HG03575 (cell line): ENCODE measurements around the gene TRPC5OS.

Source experiments
- ATAC-seq: cut with Tn5 transposase; IDR thresholded peaks from one replicate; pipeline ENCODE4 v1.9.1; 2021; ENCODE audit not compliant: unreplicated experiment, insufficient number of reproducible peaks, low FRiP score; ENCODE audit errors: extremely low read depth

The TRPC5OS gene

DNA sequence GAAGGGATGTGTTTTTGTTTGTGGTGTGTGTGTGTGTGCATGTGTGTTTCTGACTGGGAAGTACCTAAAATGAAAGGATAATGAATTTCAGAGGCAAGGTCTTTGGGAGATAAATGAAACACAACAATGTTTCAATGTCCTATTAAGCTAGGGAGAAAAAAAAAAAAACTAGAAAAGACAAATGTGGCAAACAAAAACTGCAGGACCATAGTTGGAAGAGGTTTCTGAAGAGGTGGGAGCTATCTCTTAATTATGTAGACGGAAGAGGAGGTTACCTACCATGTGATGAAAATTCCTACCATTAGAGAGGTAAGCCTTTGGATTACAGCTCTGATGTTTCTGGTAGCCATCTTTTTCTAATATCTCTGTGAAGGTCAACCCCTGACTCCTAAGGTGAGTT, at the start of gene TRPC5OS:
TSS of gene TRPC5OS (plus strand) at position 301 of the 400 bp plus-strand sequence. CDS start 25,669 bp downstream, outside the sequence.
- no peak for ATAC-seq

DNA sequence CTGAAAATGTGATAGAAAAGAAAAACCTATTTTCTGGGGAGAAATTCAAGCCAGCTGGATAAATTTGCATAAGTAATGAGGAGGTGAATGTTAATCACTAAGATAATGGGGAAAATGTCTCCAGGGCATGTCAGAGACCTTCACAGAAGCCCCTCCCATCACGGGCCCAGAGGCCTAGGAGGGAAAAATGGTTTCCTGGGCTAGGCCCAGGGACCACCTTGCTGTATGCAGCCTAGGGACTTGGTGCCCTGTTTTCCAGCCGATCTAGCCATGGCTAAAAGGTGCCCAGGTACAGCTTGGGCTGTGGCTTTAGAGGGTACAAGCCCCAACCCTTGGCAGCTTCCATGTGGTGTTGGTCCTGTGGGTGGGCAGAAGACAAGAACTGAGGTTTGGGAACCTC, 46.6 kb upstream of the TRPC5OS start:
- ATAC-seq: no peak

DNA sequence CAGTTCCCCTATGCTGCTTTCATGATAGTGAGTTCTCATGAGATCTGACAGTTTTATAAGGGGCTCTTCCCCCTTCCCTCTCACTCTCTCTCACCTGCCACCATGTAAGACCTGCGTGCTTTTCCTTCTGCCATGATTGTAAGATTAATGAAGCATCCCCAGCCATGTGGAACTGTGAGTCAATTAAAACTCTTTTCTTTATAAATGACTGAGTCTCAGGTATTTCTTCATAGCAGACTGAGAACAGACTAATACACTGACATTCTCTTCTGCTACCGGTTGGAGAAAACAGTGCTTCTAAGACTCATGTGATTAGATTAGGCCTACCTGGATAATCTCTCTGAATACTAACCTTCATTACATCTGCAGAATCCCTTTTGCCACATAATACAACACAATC, 45.4 kb upstream of the TRPC5OS start:
- no peak for ATAC-seq

DNA sequence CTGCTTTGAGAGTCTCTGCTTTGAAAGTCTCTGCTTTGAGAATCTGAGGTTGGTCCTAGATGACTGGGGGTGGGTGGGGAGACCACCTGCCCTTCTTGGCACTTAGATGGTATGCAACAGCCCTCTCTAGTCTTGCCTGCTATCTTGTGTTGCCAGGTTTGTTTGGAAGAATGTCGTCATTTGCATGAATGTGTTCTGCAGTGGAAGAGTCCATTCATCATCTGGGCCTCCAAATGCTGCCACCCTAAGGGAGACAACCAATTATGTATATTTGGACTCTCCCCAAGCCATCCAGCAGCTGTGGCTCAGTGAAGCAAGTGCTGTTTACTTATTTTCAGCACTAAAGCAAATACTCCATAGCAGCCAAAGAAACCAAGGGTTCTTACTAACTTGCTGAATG, 44.6 kb upstream of the TRPC5OS start:
- no peak for ATAC-seq

DNA sequence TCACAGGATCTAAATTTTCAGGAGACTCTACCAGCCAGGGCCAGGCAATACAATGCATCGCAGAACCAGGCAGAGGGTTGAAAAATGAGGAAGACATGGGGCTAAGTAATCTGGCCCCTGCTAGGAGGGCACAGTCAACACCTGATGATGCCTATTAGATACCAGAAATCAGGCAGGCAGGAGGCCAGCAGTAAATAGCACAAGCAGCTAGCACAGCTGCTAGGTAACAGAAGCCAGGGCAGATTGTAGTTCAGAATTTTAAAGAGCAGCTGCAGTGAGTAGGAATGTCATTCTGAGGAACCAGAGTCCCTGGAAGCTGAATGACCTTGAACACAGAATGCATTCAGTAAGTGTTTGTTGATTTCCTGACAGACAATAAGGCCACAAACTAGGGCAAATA, 38.8 kb upstream of the TRPC5OS start:
- ATAC-seq: no peak

DNA sequence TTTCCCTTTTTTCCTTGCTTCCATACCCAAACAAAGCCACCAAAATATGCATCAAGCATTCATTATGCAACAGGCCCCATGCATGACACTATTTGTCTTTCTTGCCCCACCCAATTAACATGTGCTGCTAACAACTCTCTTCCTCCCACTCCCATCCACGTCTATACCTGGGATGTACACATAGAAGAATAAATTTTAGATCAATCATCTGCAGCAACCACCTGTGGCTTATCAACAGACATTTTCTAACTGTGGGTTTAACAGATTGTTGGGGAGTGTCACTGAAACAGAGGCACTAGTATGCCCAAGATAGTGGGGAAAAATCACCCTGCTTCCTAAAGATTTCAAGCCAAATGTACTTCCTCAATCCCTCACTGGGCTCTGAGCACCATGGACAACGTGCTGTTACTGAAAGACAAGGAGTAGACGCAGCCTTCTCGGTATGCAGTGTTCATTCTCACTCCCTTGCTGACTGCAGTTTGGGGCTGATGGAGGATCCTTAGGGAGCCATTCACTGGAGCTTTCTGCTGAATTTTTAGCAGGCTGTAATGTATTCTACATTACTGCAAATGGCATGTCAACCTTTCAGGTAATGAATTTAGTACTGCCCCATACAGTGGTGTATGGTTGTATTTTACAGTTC, 28.4 kb upstream of the TRPC5OS start:
- no peak for ATAC-seq

DNA sequence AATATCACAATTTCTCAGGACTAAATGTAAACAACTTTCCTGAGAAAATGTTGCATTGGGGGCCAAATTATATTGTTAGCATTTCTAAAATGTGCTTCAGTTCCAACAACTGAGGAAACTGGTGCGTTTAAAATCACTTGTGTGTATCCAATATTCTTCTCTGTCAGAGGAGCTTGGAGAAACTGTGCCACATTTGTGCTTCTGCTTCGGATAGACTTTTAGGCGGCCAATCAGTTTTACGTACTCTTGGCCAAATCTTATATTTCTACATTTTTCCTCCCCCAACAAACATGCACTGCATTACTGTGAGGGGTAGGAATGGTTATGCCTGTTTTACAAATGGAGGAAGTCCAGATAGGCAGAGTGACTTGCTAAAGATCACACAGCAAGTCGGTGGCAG, 27.4 kb upstream of the TRPC5OS start:
- no peak for ATAC-seq

DNA sequence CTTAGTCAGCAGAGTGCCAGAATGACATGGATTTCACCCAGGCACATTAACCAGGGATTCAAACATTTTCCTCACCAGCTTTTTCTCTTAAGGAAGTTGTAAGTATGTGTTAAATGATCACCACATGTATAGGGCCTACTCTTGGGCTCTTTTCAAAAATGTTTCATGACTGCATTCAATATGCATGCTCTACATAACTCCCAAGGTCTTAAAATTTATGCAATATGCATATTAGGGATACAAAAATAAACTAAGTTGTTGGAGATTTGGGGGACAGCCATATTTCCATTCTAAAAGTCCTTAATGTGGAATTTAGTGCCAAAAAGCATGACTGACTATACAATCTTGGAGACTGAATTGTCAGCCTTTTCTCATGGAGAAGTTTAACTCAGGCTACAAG, 25.0 kb upstream of the TRPC5OS start:
- ATAC-seq: no peak

DNA sequence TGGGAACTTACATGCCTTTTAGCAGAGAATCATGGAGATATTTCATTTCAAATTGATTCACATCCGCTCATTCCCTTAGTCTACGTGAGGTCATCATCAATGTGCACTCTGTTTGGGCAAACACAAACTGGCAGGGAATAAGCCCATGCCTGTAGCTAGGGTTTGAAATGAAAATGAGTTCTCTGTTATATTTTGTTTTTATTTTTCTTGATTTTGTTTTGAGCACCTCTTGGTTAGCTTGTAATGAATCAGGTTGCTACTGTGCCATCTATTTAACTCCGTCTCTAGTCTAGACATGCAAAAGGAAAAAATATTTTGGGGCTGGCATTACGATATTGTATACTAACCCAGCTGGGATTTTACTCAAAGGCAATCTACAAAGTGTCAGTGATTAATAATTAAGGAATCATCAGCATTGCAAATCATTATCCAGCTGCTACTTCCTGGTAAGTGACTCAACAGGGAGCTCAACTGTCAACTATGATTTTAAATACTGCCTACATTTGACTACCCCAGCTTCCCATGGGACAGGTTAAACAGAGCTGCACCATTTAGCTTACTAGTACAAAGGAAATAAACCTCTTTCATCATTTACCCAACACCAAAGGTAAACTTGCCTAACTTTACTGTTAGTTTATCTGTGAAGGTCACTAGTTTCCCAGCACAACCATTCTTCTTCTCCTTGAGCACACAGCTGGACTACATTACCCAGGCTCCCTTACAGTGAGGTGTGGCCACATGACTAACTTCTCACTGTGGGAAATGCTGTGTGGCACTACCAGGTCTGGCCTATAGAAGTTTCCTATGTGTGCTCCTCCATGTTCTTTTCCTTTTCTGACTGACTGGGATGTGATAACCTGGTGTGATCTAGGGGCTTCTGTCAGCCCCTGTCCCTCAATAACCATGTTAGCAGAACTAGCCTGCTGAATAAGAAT, 21.2 kb upstream of the TRPC5OS start:
- ATAC-seq: no peak

DNA sequence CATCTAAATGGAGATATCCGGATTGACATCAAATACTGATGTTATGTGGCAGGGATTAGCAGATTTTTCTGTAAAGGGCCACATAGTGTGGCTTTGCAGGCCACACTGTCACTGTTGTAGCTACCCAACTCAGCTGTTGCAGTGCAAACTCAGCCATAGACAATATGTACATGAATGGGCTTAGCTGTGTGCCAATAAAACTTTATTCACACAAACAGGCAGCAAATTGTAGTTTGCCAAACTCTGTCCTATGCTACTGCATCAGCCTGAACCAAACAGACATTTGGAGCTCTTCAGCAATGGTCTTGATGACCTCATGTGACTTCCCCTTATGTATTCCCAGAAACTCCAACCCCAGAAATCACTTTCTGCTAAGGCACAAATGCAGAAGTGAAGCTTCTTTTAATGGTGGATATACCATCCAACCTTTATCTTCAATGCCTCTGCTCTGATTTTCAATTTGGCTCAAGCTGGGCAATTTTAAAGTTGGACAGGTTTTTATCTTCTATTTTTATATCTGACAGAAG, 18.4 kb upstream of the TRPC5OS start:
- no peak for ATAC-seq

DNA sequence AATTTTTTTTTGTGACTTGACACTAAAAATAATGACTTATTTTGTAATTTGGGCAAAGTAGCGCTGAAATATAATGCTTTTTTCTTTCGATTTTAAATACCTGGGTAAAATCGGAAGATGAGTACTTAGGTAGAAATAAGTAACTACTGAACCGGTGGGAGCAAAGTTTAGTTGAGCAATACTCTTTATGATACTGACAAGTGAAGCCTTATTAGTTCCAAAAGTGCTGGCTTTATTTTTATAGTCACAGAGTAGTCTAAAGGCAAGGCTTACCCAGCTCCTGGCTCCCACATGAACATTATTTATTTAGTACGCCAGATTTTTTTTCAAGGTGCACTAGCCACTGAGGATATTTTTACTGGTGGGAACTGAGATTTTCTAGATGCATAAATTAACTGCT, 14.4 kb upstream of the TRPC5OS start:
- ATAC-seq: no peak

DNA sequence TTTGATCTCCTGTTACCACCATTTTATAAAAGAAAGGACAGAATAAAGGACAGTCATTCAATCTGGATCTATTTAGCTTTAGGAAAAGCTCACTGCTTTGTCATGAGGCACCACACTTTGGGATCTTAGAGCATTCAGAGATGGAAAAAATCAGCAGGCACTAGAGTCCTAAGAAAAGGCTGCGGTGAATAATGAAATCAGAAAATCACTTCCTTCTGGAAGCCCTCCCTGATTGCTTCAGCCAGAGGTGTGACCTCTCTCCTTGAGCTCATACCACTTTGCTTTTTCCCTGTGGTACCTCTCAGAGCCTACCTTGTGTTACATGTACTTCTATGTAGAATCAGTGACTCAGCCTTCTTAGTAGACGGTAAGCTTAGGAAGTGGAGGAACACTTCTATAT, 8.7 kb upstream of the TRPC5OS start:
- ATAC-seq: no peak

DNA sequence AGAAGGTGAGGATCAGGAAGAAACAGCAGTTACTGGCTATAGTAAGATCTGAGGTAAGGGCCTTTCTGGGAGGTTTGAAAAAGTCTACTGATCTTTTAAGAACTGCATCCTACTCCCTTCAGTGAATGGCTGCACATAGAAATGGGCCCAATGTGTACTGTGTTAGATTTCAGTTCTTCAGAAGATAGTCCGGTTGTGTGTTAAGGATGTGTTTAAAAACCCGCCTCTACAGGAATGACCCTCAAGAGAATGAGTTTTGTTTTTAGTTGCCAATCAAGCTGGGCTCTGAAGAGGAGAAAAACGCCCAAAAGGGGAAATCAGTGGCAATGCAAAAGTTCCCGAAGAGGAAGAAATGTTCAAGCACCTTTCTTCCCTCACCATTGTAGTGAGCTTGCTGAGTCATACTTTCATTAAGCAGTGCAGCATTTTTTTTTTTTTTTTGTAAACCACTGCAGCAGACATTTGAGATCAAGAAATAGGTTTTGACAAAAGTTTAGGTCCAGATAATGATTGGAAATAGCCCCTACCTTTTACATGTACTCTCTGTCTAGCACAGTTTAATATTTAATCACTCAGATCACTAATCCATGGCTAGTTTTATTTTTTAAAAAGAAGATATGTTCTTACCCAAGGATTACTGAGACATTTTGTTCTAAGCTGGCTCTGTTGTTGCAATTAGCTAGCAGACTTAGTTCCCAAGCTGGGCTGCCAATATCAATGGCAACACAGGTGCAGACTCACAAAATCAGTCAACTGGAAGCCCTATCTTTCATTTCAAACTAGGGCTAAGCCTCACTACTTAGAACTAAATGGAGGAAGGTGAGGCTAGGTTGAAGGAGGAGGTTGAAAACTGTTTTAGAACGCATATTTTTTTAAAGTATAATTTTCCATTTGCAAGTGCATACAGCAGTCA, 7.0 kb upstream of the TRPC5OS start:
- ATAC-seq: peak; percentile 46

DNA sequence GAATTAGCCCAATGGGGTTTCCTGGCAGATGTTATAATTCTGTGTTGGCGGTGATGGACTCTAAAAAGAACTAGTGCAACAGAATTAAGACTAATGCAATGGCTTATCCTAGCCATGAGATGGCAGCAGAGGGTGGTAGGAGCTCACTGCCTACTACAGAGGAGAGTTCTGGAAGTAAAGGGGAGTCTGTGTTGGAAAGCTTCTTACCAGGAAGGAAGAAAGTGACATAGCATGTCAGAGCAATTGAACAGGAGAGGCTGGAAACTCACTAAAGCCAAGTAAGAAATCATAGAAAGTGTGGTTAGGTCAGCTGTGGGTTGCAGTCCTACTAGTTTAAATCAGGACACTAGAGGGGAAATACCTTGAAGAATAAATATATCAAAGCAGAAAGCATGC, 6.3 kb upstream of the TRPC5OS start:
- ATAC-seq: peak; percentile 74

DNA sequence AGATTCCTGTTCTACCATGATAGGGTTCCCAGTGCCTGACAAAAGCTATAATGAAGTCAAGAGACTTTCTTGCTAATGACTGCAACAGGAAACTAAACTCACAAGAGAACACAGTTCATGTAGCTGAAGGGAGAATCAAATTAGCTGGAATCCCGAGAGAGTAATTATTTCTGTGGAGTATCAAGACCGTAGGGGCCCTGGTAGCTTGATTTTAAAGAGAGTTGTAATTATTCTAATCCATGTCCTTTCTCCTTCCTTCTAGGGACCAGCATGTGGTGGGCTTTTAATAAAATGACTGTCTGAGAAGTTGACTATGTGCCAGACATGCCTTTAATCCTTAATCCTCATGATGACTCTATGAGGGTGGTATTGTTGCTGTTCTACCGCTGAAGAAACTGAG, 1.7 kb upstream of the TRPC5OS start:
- no peak for ATAC-seq

DNA sequence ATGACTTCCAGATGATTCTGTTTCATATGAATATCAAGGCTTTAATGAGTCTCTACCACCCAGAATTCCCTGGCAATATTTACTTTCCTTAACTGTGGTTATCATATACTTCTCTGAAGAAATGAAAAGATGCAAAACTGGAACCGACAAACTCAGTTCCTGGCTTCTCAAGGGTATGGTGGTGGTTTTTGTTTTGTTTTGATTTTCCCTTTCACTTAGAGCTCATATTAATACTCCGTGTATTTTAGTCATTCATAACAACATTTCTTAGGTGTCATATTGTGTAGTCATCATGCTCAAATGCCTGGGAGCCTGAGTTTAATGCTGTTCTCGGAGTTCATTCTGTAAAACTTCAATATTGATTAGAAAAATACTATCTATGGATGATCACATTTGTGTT, 665 bp downstream of the TRPC5OS start:
- no peak for ATAC-seq

DNA sequence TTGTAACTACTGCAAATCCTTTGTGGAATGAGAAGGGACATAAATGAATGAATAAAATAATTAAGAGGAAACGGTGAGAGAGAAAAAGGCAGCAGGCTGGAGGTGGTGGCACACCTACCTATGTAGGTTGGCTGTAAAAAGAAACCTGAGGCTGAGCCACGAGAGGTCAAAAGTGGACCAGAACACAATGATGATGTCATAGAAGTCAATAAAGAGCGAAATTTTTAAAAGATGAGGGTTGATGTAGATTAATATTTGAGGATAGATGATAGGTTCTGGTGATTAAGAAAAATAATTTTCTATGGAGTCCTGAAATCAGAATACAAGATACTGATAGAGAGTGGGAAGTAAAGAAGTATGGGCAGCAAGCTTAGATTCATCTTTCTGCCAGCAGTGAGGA, 1.7 kb downstream of the TRPC5OS start:
- no peak for ATAC-seq

DNA sequence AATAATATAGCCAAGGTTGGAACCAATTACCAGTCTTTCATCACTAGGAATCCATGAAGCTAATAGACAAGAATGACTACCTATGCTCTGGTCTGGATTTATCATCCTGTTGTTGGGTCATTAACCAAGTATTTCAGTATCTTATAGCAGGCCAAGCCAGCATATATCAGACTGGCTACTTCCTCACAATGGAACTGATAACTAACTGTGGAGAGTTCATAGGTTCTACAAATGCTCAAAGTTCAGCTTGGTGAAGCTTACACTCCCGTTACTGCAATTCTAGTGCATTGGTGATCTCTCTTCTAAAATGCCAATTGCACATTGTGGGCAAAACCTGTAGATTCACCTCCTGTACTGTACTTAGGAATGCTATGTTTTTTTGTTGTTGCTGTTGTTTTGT, 4.8 kb downstream of the TRPC5OS start:
- no peak for ATAC-seq

DNA sequence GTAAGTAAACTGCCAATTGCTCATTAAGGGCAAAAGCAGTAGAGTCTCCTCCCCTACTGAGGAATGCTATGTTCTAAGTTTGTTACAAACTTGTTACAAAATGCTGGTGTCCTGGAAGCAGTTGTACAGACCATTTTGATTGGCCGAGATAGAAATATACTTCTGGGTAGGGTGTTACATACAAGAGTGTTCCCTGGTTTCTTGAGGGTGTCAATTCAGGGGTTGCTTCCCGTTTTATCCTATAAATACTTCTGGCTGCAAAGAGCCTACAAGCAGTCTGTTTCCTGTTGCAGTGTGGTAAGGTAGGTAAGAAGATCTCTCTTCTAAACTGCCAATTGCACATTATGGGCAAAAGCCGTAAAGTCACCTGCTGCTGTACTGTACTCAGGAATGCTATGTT, 5.7 kb downstream of the TRPC5OS start:
- no peak for ATAC-seq
